ENCODE results near the gene ZNF606. TPM values are rescaled to one million over a fixed set of nuclear protein-coding genes. Genes with fewer than 3 reads are reported as not detected.

ZNF606 gene
- 51.9 and 58.1 TPM in 2 replicates for total RNA-seq (2013; cell fraction: nucleolus; rRNA removed)
- total RNA-seq (2014; rRNA removed) (8.8 and 9.3 TPM in 2 replicates), total RNA-seq (2014; rRNA removed; fragmentation: Illumina TruSeq; extraction: Trizol) (6.4 and 6.5 TPM in 2 replicates), total RNA-seq (2021) (10.5 and 10.6 TPM in 2 replicates), polyA plus RNA-seq (2011; rRNA removed) (6.6 and 9.4 TPM in 2 replicates), polyA plus RNA-seq (2014; fragmentation: Illumina TruSeq; extraction: Trizol) (5.2 and 5.7 TPM in 2 replicates), polyA plus RNA-seq (2014; fragmentation: Nextera tagmentation; extraction: Ambion mirVana) (1 to 10 TPM; 2.2 TPM), polyA plus RNA-seq (2014; rRNA removed) (7.7 and 8.7 TPM in 2 replicates), polyA plus RNA-seq (2016; fragmentation: Nextera tagmentation; extraction: Ambion mirVana) (1 to 10 TPM; 9.1 to 9.3 TPM), polyA minus RNA-seq (2011; rRNA and poly(A)+ RNA removed) (5.9 and 8.6 TPM in 2 replicates), Bru-seq, nascent RNA (percentile 63 among the genes with signal in this experiment), BruChase-seq, experiment 1, labeled RNA remaining after a 6-hour chase (percentile 61 among the genes with signal in this experiment), BruChase-seq, experiment 2, labeled RNA remaining after a 2-hour chase (percentile 58 among the genes with signal in this experiment)
- polyA plus RNA-seq (2011; ENCODE audit: low read depth) = 3.8 TPM
- 6.0 and 7.3 TPM in 2 replicates for polyA plus RNA-seq (2011; cell fraction: cytosol; rRNA removed)
- polyA plus RNA-seq (2011; cell fraction: nucleus; rRNA removed) = 12.5 and 12.6 TPM in 2 replicates
- polyA plus RNA-seq (2012) = 6.3 and 6.7 TPM in 2 replicates
- polyA minus RNA-seq (2011; cell fraction: cytosol; rRNA and poly(A)+ RNA removed) = 2.5 and 3.5 TPM in 2 replicates
- polyA minus RNA-seq (2011; cell fraction: nucleus; rRNA and poly(A)+ RNA removed) = 12.9 and 20.3 TPM in 2 replicates
- long read RNA-seq, experiment 1, partial matches to known transcripts = 0 of 1 reads
- long read RNA-seq, experiment 1, other reads (novel, unspliced or antisense) = 0 of 1 reads
- long read RNA-seq, experiment 2, full-length matches to known transcripts = 2 of 3 reads
- long read RNA-seq, experiment 2, partial matches to known transcripts = 0 of 3 reads
- long read RNA-seq, experiment 2, other reads (novel, unspliced or antisense) = 1 of 3 reads

- intact Hi-C loops (cut with micrococcal nuclease; ENCODE audit: unreplicated experiment) (no loop called here), in situ Hi-C loops (cut with MboI) (no loop called here)
- Histone ChIP-seq H3K4me3 (peak within 1 kb of the TSS; percentile 71), H3K27me3 (replicated peaks in 1 of 2; ENCODE audit: control insufficient read depth in 2 of 2, insufficient read depth in 2 of 2, low read length in 1 of 2) (no peaks in the 10 kb centered on the region), H4K20me1 (ENCODE audit: control insufficient read depth, insufficient read depth) (no peaks in the 10 kb centered on the region), H3K4me2 (ENCODE audit: control insufficient read depth, insufficient read depth) (peak within 1 kb of the TSS; percentile 91), H3K79me2 (ENCODE audit: control insufficient read depth, insufficient read depth, low read length) (peaks cover 5% of the 10 kb centered on the region; the same call in 1 of the 2 replicates), H3K27ac (ENCODE audit: control insufficient read depth, insufficient read depth) (peak within 1 kb of the TSS; percentile 77), H3K9ac (ENCODE audit: control insufficient read depth, insufficient read depth, low read length) (peak within 1 kb of the TSS; percentile 77), H2AFZ (ENCODE audit: control insufficient read depth, low read depth, low read length) (peak within 1 kb of the TSS; percentile 88), H3K4me1 (ENCODE audit: control insufficient read depth, insufficient read depth, low read length) (peaks cover 4% of the 10 kb centered on the region; the same call in 1 of the 2 replicates), H3K9me3 (replicated peaks; ENCODE audit: control insufficient read depth, insufficient read depth, low read length) (peaks cover 42% of the 10 kb centered on the region), H3K36me3 (ENCODE audit: control insufficient read depth in 2 of 2, insufficient read depth in 2 of 2, low read length in 1 of 2) (peaks cover 7 to 12% of the 10 kb centered on the region in 2 experiments)
- 4% methylated on average over 72 of the region's 91 CpGs for WGBS (ENCODE audit: insufficient coverage, insufficient replicate concordance, low lambda C conversion rate, missing lambda C conversion rate)
- ATAC-seq = peak; percentile 100
- peak; percentile 31 for DNase-seq (ENCODE audit: low read depth, low spot score)
- RAD21 ChIA-PET (ENCODE audit: unreplicated experiment) = no interaction called here
- TSS peak; percentile 63 for BruUV-seq (replicated peaks)
- FAIRE-seq = peak; percentile 64
- SMC1A ChIA-PET (ENCODE audit: uncharacterized antibody, unreplicated experiment) = interaction anchor here (0.6 to 1.7 kb wide), 2 partner anchors 99 to 275 kb away, joined by 3 to 5 read pairs; partner anchors contain the start of gene ZNF671
- CTCF ChIA-PET = interaction anchor here (0.7 to 1.0 kb wide), 3 partner anchors 115 to 345 kb away, joined by 3 read pairs; no protein-coding TSS in a partner anchor
- POLR2A ChIA-PET = interaction anchor here (0.7 to 1.5 kb wide), 5 partner anchors 8 to 517 kb away, joined by 3 to 4 read pairs (median 3); partner anchors contain the start of gene ZBTB45
- TF ChIP-seq RAD21 (IDR thresholded peaks at IDR 0.05; ENCODE audit: insufficient read depth, low read depth, low read length) (no peak), BCLAF1 (IDR thresholded peaks at IDR 0.05) (no peak), ASH2L (IDR thresholded peaks at IDR 0.05; ENCODE audit: borderline replicate concordance, low read depth) (peak; percentile 39; the same call in 1 of the 2 replicates), CHD2 (IDR thresholded peaks at IDR 0.05; ENCODE audit: borderline replicate concordance, low read depth, low read length) (peak; percentile 47; the same call in 1 of the 2 replicates), JUND (IDR thresholded peaks at IDR 0.05; ENCODE audit: low read depth, low read length) (no peak), CREB1 (IDR thresholded peaks at IDR 0.05; ENCODE audit: low read depth) (peak; percentile 73; the same call in 1 of the 2 replicates), MXI1 (IDR thresholded peaks at IDR 0.05; ENCODE audit: low read depth, low read length) (peak; percentile 71), MYB (IDR thresholded peaks at IDR 0.05; ENCODE audit: borderline replicate concordance, low read depth, low read length) (no peak), EED (IDR thresholded peaks at IDR 0.05; ENCODE audit: low read depth) (no peak), GATAD2B (conservative IDR thresholded peaks at IDR 0.05; ENCODE audit: low read depth) (0 out of 2 replicates have a peak, but pooled peaks have one; percentile 56)
- TF ChIP-seq, protein P1, sequence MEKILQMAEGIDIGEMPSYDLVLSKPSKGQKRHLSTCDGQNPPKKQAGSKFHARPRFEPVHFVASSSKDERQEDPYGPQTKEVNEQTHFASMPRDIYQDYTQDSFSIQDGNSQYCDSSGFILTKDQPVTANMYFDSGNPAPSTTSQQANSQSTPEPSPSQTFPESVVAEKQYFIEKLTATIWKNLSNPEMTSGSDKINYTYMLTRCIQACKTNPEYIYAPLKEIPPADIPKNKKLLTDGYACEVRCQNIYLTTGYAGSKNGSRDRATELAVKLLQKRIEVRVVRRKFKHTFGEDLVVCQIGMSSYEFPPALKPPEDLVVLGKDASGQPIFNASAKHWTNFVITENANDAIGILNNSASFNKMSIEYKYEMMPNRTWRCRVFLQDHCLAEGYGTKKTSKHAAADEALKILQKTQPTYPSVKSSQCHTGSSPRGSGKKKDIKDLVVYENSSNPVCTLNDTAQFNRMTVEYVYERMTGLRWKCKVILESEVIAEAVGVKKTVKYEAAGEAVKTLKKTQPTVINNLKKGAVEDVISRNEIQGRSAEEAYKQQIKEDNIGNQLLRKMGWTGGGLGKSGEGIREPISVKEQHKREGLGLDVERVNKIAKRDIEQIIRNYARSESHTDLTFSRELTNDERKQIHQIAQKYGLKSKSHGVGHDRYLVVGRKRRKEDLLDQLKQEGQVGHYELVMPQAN (conservative IDR thresholded peaks at IDR 0.05) = peak; percentile 32; the same call in 1 of the 2 replicates
Measured at GRCh38 chr19:58002384-58003173, at the start of gene ZNF606. Gene ZNF606 (minus strand): TSS chr19:58002820. CDS start chr19:58001319, 1,501 bp downstream.

Measured in GM12878 (cell line).